Body of pancreas (tissue), 4 donors: Measurements from ENCODE around the gene IFNK.

ENCODE experiments used
- CTCF ChIP-seq, 7 experiments: fragments of 450-650 bp in 4 of 7; fragments of 200-600 bp in 3 of 7; sonication (generic) in 3 of 7; IDR thresholded peaks; one replicate each; pipeline ENCODE4 v1.5.1; 2016 to 2019; ENCODE audit warnings: antibody characterized with exemption in 7 of 7
- POLR2A ChIP-seq, 3 donors: fragments of 450-650 bp; IDR thresholded peaks; one replicate each; pipeline ENCODE4 v1.6.1; 2016; ENCODE audit warnings: antibody characterized with exemption in 3 of 3, mild to moderate bottlenecking in 2 of 3

DNA sequence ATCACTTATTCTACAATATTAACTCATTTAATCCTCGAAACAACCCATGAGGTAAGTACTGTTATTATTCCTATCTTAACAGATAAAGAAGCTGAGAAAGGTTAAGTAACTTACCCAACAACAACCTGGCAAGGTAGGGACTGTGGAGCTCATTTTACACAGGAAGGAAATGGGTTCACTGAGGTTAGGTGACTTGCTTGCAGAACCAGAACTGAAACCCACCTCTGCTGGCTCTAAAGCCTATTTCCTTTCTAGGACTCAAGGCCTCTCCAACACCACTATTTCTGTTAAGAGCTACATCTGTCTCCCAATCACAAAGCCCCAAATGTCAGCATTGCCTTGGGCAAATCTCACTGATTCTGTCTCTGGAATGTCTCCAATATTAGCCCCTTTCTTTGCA, 38.9 kb upstream of the IFNK start:
- no peak for TF ChIP-seq CTCF (IDR thresholded peaks at IDR 0.05)
- TF ChIP-seq POLR2A (IDR thresholded peaks at IDR 0.05): no peak
